Peyer's patch (tissue), 4 donors: ENCODE results near the gene KCNA10.

Experiments
- CTCF ChIP-seq, 6 experiments: fragments of 450-650 bp in 4 of 6; fragments of 200-600 bp in 2 of 6; sonication (generic) in 1 of 6; IDR thresholded peaks; one replicate each; pipeline ENCODE4 v1.5.1; 2017 to 2019; ENCODE audit warnings: antibody characterized with exemption in 6 of 6, mild to moderate bottlenecking in 3 of 6, moderate library complexity in 1 of 6
- POLR2A ChIP-seq, 2 donors: fragments of 450-650 bp; IDR thresholded peaks; one replicate each; pipeline ENCODE4 v1.5.1; 2017; ENCODE audit warnings: antibody characterized with exemption in 2 of 2, mild to moderate bottlenecking in 2 of 2, moderate library complexity in 2 of 2

- TF ChIP-seq CTCF (IDR thresholded peaks at IDR 0.05) (no peak), POLR2A (IDR thresholded peaks at IDR 0.05) (no peak)
These were observed 36.2 kb downstream of the KCNA10 start for GRCh38 chr1:110482662-110483307.
